GM06990 (cell line): Measurements from ENCODE around the gene HLCS.
"Not testable (repeated sequence)": the region's sequence is repeated elsewhere in the genome, so short reads cannot be mapped to it uniquely, and the experiment has no call there.

ENCODE experiments used
- DNase-seq: peaks from one replicate; pipeline ENCODE4 v3.0.0-alpha.2; 2011; ENCODE audit not compliant: insufficient read length; ENCODE audit errors: extremely low read depth
- H3K27me3 ChIP-seq: replicated peaks from 2 replicates; pipeline ENCODE4 v1.6.0; 2011; ENCODE audit warnings: low read length; ENCODE audit not compliant: control insufficient read depth, insufficient read depth
- H3K36me3 ChIP-seq: 2 replicates; pipeline ENCODE4 v1.5.1; 2011; ENCODE audit warnings: low read length; ENCODE audit not compliant: control insufficient read depth, insufficient read depth
- H3K4me3 ChIP-seq: replicated peaks from 2 replicates; pipeline ENCODE4 v1.5.1; 2011; ENCODE audit warnings: low read depth, mild to moderate bottlenecking, control low read depth, low read length
- TF ChIP-seq, protein P1 (sequence below): IDR thresholded peaks from 2 replicates; pipeline ENCODE4 v1.5.1; 2011; ENCODE audit warnings: low read length, control low read depth, mild to moderate bottlenecking, inconsistent platforms; ENCODE audit not compliant: insufficient read depth, poor library complexity, severe bottlenecking

The HLCS gene

DNA sequence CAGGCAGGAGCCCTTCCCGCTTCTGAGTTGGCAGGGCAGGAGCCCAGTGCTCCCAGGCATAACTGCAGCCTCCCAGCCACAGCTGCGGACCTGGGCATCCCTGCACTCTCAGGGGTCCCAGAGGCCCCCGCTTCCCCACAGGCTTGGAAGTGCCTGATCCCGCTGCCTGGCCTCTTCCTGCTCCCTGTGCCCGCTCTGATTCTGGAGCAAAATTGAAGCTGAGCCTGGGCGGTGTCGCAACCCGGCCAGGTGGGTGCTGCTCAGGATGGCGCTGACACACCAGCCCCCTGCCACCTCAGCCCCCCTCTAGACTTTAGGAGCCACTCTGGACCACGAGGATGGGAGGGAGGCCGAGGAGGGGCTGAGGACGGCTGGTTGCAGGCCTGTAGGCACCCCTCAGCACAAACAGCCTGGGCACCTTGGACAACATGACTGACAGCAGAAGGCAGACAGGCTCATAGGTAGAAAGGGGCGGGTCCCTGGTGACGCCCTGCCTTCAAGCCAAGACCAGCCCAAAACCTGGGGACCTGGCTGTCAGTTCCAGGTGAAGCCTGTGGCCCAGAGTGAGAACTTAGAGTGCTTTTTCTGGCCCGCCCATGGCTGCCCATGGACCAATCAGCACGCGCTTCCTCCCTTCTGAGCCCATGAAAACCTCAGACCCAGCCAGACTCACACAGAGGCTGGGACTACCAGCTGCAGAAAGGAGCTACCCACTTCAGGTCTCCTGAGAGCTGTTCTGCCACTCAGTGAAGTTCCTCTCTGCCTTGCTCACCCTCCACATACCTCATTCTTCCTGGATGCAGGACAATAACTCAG is 7.2 kb downstream of the HLCS start:
- H3K27me3 ChIP-seq: no peaks in the 10 kb centered on the region
- TF ChIP-seq, protein P1, sequence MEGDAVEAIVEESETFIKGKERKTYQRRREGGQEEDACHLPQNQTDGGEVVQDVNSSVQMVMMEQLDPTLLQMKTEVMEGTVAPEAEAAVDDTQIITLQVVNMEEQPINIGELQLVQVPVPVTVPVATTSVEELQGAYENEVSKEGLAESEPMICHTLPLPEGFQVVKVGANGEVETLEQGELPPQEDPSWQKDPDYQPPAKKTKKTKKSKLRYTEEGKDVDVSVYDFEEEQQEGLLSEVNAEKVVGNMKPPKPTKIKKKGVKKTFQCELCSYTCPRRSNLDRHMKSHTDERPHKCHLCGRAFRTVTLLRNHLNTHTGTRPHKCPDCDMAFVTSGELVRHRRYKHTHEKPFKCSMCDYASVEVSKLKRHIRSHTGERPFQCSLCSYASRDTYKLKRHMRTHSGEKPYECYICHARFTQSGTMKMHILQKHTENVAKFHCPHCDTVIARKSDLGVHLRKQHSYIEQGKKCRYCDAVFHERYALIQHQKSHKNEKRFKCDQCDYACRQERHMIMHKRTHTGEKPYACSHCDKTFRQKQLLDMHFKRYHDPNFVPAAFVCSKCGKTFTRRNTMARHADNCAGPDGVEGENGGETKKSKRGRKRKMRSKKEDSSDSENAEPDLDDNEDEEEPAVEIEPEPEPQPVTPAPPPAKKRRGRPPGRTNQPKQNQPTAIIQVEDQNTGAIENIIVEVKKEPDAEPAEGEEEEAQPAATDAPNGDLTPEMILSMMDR: no peak
- no peaks in the 10 kb centered on the region for H3K36me3 ChIP-seq
- no peak overlapping the region for H3K4me3 ChIP-seq
- DNase-seq: no peak

DNA sequence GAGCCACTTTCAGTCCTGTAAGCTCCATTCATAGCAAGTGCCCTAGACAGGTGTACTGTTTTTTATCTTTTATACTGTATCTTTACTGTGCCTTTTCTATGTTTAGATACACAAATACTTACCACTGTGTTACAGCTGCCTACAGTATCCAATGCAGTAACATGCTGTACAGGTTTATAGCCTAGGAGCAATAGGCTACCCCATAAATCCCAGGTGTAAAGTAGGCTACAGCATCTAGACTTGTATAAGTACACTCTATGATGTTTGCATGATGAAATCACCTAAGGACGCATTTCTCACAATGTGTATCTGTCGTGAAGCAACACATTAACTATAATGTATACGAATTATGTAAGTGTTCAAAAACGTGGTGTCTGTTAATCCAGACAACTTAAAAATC is 10.7 kb downstream of the HLCS start:
- Histone ChIP-seq H3K4me3 (no peak overlapping the region), H3K27me3 (no peaks in the 10 kb centered on the region), H3K36me3 (no peaks in the 10 kb centered on the region)
- DNase-seq: no peak
- TF ChIP-seq, protein P1: no peak

DNA sequence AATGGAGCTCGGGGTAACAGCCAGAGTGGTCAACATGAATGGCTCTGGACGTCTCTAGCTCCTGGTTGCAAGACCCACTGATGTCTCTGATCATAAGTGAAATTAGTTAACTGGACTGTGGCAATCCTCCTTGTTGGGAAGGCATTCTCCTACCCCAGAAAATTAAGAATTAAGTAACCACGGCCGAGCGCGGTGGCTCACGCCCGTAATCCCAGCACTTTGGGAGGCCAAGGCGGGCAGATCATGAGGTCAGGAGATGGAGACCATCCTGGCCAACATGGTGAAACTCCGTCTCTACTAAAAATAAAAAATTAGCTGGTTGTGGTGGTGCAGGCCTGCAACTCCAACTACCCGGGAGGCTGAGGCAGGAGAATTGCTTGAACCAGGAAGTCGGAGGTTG is 14.1 kb downstream of the HLCS start:
- H3K27me3 ChIP-seq, DNase-seq, H3K4me3 ChIP-seq, H3K36me3 ChIP-seq: not testable (repeated sequence)

DNA sequence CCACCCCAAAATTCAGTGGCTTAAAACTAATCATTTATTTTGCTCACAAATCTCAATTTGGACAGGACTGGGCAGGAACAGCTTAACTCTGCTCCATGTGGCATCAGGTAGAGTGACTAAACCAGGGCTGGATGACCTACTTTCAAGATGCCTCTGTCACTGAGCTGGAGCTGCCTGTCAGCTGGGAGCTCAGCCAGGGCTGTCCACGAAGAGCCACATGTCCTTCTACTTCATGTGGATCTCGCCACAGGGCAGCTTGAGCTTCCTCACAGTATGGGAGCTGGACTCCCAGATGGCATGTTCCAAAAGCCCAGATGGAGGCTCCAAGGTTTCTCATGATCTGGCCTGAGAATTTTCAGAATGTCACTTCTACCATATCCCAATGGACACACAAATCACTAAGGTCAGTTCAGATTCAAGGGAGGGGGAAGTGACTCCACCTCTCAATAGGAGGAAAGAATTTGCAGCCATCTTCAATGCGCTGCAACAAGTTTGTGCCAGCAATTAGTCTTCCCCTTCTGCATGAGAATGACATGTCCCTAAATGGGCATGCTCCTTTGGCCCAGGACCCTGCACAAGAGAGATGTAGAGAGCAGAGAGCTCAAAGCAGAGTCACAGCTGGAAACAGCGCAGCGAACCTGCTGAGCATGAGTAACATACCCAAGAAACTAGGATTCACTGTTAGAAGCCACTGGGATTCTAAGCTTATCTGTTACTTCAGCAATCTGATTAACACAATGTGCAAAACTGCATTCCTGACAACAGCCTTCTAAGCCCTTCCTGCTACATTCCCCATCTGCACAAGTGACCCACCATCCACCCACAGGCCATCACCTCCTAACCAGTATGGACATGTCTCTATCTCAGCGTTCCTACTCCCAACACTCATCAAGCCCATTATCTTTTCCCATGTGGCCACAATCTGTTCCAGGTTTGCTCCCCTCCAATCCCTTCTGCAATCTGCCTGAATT is 17.0 kb downstream of the HLCS start:
- DNase-seq: no peak
- Histone ChIP-seq H3K27me3 (no peaks in the 10 kb centered on the region), H3K36me3 (no peaks in the 10 kb centered on the region; the same call in 1 of the 2 replicates), H3K4me3 (no peak overlapping the region)
- TF ChIP-seq, protein P1: no peak

DNA sequence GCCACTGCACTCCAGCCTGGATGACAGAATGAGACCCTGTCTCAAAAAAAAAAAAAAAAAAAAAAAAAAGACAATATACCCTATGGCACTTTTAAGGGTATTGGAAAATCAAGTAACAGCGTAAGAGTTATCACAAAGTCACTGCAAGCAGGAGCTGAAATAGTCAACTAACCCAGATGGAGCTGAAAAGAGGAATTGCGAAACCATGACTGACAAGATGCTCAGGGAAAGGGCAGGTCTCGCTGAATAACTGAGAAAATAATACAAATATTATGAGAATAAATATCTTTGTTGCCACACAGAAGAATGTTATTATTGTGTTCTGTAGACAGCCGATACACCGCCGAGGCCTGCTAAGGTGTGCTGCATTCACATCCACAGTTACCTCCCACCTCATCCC is 17.8 kb downstream of the HLCS start:
- Histone ChIP-seq H3K27me3 (no peaks in the 10 kb centered on the region), H3K4me3 (no peak overlapping the region), H3K36me3 (no peaks in the 10 kb centered on the region; the same call in 1 of the 2 replicates)
- no peak for DNase-seq
- TF ChIP-seq, protein P1: no peak

DNA sequence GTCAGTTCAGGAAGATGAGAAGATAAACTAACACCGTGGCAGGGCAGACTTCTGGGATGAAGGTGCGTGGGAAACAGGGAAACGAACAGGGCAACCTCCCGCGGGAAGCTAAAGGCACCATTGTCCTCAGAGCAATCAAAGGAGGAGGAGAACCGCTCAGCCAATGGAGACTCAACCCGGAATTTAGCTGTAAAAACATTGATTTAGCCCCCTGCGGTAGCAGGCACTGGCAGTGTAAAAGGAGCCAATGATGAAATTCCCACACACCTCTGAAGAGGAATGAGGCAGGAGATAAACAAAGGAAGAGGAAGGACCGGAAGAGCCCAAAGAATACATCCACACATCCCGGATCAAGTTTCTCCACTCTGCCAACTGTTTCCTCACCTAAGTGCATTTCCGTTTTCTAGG is 19.5 kb downstream of the HLCS start:
- TF ChIP-seq, protein P1: no peak
- H3K27me3 ChIP-seq: no peaks in the 10 kb centered on the region
- no peak overlapping the region for H3K4me3 ChIP-seq
- DNase-seq: no peak
- no peaks in the 10 kb centered on the region; the same call in 1 of the 2 replicates for H3K36me3 ChIP-seq
